ENCODE results near the gene INPP5F. TPM values are rescaled to one million over a fixed set of nuclear protein-coding genes. Genes with fewer than 3 reads are reported as not detected.
"Not testable (repeated sequence)": the region's sequence is repeated elsewhere in the genome, so short reads cannot be mapped to it uniquely, and the experiment has no call there.

The INPP5F gene
- polyA plus RNA-seq, 1 experiment, result 22.3 TPM

- DNase-seq (ENCODE audit: low read depth, low spot score), result no peak
- CTCF ChIA-PET, result no interaction called here
- Histone ChIP-seq H3K4me3 (ENCODE audit: low read depth, low read length) (no peak overlapping the region), H3K27me3 (ENCODE audit: control insufficient read depth, insufficient read depth, low read length) (peaks cover 2% of the 10 kb centered on the region), H3K9me3 (ENCODE audit: control insufficient read depth, insufficient read depth, low read length) (peaks cover 2% of the 10 kb centered on the region; the same call in 1 of the 2 replicates), H3K27ac (ENCODE audit: low read depth, low read length) (no peak overlapping the region)
- POLR2A ChIA-PET, result no interaction called here
- TF ChIP-seq CTCF (IDR thresholded peaks at IDR 0.05; ENCODE audit: low read depth, low read length), result no peak
These were observed 19.1 kb upstream of the INPP5F start for GRCh38 chr10:119706521-119707278.

- H3K27ac ChIP-seq (ENCODE audit: low read depth, low read length); H3K9me3 ChIP-seq (ENCODE audit: control insufficient read depth, insufficient read depth, low read length); CTCF ChIA-PET; DNase-seq (ENCODE audit: low read depth, low spot score); H3K4me3 ChIP-seq (ENCODE audit: low read depth, low read length); POLR2A ChIA-PET; H3K27me3 ChIP-seq (ENCODE audit: control insufficient read depth, insufficient read depth, low read length): not testable (repeated sequence)
These were observed 18.5 kb upstream of the INPP5F start for GRCh38 chr10:119707331-119707730.

- POLR2A ChIA-PET; H3K4me3 ChIP-seq (ENCODE audit: low read depth, low read length); H3K27ac ChIP-seq (ENCODE audit: low read depth, low read length); H3K27me3 ChIP-seq (ENCODE audit: control insufficient read depth, insufficient read depth, low read length); CTCF ChIA-PET; DNase-seq (ENCODE audit: low read depth, low spot score); H3K9me3 ChIP-seq (ENCODE audit: control insufficient read depth, insufficient read depth, low read length): not testable (repeated sequence)
These were observed 14.9 kb upstream of the INPP5F start for GRCh38 chr10:119710935-119711334.

- ChIA-PET CTCF (interaction anchor here (0.6 to 3.3 kb wide), 5 partner anchors 12 to 146 kb away, joined by 3 to 17 read pairs (median 4); partner anchors contain the start of gene INPP5F), POLR2A (no interaction called here)
- DNase-seq (ENCODE audit: low read depth, low spot score), result no peak
- TF ChIP-seq CTCF (IDR thresholded peaks at IDR 0.05; ENCODE audit: low read depth, low read length), result no peak
- Histone ChIP-seq H3K9me3 (ENCODE audit: control insufficient read depth, insufficient read depth, low read length) (no peaks in the 10 kb centered on the region), H3K27ac (ENCODE audit: low read depth, low read length) (no peak overlapping the region), H3K4me3 (ENCODE audit: low read depth, low read length) (no peak overlapping the region), H3K27me3 (ENCODE audit: control insufficient read depth, insufficient read depth, low read length) (no peaks in the 10 kb centered on the region)
These were observed 11.9 kb upstream of the INPP5F start for GRCh38 chr10:119713744-119714483.

GRCh38 chr10:119714484-119714816, 11.4 kb upstream of the INPP5F start:
- H3K9me3 ChIP-seq (ENCODE audit: control insufficient read depth, insufficient read depth, low read length), result no peaks in the 10 kb centered on the region
- ChIA-PET CTCF (interaction anchor here (0.6 to 3.3 kb wide), 5 partner anchors 11 to 145 kb away, joined by 3 to 17 read pairs (median 4); partner anchors contain the start of gene INPP5F), POLR2A (no interaction called here)
- H3K27me3 ChIP-seq (ENCODE audit: control insufficient read depth, insufficient read depth, low read length), result no peaks in the 10 kb centered on the region
- no peak for TF ChIP-seq CTCF (IDR thresholded peaks at IDR 0.05; ENCODE audit: low read depth, low read length)
- H3K27ac ChIP-seq (ENCODE audit: low read depth, low read length), result no peak overlapping the region
- DNase-seq (ENCODE audit: low read depth, low spot score), result no peak
- no peak overlapping the region for H3K4me3 ChIP-seq (ENCODE audit: low read depth, low read length)

Data from AG04450 (cell line).